GM15510 (cell line): ENCODE results near the gene LRP1B.

Source experiments
- POLR2A ChIP-seq: IDR thresholded peaks from 3 replicates; pipeline ENCODE4 v1.6.1; 2011; ENCODE audit warnings: borderline replicate concordance; ENCODE audit not compliant: insufficient read length; ENCODE audit errors: extremely low read depth

LRP1B gene

DNA sequence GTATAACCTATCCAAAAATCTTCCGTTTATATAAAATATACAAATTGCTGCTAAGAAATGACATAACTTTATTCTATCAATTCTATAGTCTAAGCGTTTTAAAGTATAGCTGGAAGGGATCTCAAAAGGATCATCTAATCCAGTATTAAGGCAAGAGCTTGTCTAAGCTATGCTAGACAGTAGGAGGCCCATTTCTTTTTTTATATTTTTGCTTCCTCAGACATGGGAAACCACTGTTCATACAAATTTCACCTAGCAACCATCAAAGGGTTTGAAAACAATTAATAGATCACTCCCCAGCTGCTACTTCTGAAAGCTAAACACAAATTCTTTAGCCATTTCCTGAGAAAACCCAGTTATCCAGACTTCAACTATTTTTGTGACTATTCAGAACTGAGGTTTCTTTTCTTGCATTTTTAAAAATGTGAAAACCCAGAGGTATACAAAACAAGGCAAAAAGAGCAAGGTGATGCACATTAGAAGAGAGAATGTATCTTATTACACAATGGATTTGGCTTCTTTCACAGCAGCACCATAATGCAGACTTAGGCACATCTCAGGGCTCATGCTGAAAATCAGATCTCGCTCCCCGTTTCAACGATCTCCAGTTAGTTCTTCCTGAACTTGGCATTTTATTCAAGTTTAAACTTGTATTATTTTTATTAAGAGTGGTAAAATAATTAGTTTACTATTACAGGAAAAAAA lies 274.4 kb downstream of the LRP1B start:
- TF ChIP-seq POLR2A = no peak

DNA sequence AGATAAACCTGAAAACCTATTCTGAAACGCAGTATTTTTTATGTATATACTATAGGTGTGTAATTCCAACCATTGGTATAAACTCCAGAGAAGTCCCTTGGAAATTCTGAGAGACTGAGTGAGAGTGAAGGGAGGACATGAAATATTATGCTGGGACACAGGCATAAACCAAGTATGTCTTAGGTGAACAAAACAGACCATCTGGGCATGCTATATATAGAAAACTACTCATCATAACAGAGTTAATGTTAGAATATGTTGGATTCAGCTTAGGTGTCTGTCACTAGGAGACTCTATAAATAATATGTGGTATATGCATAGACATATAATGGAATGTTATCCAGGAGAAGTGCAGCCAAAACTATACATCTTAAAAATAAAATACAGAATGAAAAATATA lies 282.6 kb downstream of the LRP1B start:
- TF ChIP-seq POLR2A = no peak

DNA sequence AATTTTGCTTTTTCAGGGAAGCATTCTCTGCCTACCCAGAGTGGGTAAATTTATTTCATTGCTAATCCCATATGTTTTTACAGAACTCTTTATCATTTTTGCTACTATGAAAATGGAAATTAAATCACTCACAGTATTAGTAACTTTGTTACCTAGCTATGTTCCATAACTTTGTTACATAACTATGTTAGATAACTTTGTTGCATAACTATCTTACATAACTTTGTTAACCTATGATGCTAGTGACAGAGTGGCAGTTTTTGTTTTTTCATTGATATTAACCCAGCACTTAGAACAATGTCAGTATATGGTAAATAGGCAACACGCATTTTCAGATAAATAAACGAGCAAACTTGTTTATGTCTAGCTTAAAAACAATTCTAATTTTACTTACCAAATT lies 286.6 kb downstream of the LRP1B start:
- no peak for TF ChIP-seq POLR2A

DNA sequence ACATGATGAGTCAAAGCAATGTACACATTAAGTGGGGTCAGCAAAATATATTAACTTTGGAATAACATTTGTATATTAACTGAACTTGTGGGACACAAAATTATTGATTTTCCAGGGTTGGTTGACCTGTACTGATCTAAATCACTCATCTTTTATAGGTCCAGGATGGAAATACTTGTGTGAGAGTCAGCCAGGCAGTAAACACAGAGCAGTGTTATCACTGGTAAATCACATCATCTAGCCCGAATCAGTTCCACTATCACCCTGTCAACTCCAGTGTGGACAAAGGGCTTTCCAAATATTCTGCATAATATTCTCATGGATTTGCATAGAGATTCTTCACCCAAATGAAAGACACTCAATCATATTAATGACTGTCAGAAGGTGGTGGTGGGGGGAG lies 295.7 kb downstream of the LRP1B start:
- no peak for TF ChIP-seq POLR2A

DNA sequence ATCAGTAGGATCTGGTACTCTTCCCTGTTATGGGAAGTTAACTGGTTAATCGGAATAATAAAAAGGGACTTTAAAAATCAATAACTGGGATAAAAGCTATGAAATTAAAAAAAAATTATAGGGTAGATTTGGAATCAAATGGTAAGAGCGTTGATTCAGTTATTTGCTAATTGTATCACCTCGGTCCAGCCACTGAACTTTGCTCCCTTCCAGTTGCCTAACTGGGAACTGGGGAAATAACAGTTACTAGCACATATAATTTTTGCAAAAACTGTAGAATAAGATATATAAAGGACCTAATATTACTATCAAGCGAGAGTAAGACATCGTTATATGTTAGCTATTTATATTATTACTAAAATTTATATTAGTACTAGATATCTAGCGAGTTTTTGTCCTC lies 302.1 kb downstream of the LRP1B start:
- TF ChIP-seq POLR2A = no peak

DNA sequence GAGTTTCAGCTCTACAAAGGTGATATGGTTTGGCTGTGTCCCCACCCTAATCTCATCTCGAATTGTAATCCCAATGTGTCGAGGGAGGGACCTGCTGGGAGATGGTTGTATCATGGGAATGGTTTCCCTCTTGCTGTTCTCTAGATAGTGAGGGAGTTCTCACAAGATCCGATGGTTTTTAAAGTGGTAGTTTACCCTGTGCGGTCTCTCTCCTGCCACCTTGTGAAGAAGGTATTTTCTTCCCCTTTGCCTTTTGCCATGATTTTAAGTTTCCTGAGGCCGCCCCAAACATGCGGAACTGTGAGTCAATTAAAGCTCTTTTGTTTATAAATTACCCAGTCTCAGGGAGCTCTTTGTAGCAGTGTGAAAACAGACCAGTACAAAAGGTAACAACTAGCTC lies 306.0 kb downstream of the LRP1B start:
- TF ChIP-seq POLR2A = no peak

DNA sequence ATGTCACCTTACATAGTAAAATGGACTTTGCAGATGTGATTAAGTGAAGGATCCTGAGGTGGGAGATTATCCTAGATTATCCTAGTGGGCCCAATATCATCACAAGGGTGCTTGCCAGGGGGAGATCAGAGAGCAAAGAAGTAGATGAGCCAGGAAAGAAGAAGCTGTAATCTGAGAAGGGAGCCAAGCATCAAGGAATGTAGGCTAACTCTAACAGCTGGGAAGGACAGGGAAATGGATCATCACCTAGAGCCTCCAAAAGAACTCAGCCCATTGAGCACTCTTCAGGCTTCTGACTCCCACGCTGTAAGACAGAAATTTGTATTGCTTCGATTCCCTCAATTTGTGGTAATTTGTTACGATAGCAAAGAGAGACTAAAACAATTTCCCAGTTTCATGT lies 309.9 kb downstream of the LRP1B start:
- no peak for TF ChIP-seq POLR2A

DNA sequence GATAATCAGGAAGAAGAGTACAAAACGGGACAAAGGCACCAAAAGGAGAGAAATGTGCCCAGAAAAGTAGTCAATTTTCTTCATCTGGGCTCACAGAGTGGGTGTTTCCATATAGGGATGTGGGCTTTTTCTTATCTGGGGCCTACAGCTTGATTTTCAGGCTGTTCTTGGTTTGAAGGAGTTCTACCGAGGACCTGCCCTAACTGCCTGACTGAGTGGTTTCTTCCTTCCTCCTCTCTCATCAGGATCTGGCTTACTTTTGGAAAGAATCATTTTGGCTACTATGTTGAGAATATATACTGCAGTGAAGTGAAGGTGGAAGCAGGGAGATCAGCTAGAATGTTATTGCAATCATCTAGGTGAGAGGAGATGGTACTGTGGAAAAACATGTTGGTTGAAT lies 316.7 kb downstream of the LRP1B start:
- TF ChIP-seq POLR2A = no peak

DNA sequence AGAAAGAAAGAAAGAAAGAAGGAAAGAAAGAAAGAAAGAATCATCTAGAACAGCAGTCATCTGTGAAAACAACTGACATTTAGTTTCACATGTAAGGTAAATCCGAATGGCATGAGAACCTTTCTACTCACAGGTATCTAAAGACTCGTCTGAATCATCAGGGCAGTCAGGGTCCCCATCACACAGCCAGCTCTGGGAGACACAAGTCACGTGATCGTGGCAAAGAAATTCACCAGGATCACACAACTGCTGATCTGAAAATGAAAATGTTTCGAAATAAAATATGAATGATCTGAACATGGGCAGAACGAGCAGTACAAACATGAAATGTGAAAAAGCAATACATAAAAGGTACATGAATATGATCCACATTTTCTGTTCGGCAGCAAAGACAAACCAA lies 320.7 kb downstream of the LRP1B start:
- no peak for TF ChIP-seq POLR2A

DNA sequence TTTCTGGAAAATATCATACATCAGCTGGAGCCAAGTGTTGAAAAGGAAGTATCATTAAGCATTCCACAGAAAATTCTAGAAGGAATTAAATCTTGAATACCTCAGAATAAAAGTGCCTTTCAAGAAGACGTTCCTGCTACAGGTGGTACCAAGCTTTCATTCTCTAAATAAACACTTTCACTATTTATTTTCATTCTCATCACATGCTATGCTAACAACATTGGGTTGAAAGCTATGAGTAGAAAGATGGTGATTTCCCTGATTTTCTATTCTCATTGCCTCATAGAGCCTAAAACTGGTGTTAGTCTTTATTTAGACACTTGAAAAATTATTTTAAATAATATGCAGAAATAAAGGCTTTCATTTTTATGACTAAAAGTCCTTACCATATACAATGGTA lies 324.7 kb downstream of the LRP1B start:
- no peak for TF ChIP-seq POLR2A

DNA sequence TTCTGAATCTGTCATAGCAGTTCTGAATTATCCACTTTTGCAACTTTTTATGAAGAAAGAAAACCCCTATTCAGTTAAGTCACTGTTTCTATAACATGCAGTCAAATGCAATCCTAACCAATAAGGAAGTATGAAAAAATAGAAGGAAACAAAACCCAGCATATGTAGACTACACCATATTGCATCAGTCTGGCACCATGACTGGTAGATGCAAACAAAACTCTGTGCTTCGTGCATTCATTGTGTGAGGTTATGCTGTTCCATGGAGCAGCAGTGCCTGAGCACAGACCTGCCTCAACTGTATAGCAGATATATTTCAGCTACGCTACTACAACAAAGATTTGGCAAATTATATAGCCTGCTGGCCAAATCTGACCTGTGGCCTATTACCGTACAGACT lies 325.5 kb downstream of the LRP1B start:
- no peak for TF ChIP-seq POLR2A

DNA sequence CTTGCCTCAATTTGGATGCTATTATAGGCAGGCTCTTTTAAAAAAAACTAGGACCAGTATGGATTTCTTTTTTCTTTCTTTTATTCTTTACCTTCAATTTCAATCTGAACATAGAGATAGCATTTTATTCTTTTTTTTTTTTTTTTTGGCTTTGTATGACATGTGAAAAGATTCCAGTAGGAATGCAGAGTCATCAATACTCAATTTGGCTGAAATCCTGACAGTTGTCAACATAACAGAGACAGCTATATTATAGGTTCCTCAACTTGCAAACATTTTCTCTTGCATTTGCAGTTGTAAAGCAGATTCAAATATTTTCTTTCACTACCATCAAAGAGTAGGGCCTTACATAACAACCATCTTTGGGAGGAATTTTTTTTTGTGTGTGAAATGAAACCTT lies 334.4 kb downstream of the LRP1B start:
- TF ChIP-seq POLR2A = no peak

DNA sequence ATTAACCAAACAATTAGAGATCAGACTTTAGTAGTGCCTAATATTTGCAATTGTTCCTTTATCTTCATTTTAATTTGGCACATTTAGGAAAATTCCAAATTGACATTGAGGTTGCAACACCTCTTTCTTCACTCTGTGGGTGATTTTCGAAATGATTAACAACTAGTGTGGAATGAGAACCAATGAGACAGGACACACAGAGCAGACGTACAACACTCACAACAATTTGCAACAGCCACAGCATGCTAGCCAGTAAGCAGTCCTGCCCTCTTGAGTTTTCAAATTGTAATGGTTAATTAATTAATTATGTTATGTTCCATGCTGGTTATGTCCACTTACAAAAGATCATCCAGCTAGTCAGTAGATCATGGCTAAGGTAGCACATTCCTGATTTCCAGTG lies 339.3 kb downstream of the LRP1B start:
- TF ChIP-seq POLR2A = no peak

DNA sequence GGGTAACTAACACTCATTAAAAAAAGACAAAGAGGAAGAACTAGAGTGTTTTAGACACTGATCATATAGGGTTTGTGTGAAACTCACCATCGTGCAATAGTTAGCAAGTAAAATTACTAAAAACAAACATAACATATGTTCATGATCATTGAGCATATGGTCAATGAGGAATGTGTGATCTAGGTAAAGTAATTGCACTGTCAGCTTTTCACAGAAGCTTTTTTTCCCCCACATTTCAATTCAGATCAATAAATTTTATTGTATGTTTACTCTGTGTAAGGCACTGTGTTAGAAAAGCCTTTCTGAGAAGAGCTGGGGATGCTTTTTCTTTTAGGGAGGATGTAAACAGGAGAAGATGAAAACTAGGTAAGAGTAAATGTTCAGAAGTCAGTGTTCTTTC lies 348.2 kb downstream of the LRP1B start:
- no peak for TF ChIP-seq POLR2A

DNA sequence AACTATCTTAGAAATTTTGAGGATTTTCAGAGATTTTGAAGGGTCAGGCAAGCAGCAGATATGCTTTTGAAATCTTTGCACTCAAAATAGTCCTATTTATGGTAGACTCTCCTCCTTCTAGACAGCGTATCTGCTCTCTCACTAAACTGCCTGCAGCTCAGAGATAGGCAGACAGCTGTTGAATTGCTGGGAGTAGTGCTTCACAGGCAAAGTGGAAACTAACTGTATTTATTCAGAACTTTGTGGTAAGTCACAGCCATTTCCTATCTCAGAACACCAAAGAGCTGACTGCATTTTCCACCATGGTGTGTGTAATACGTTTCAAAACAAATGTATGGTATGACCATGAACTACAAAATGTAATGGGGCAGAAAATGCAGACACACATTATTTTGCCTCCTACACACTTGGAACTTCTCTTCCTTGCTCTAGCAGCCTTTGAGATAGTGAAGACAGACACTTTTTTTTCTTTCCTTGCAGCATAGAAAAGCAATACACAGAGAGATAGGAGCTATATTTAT lies 352.4 kb downstream of the LRP1B start:
- no peak for TF ChIP-seq POLR2A

DNA sequence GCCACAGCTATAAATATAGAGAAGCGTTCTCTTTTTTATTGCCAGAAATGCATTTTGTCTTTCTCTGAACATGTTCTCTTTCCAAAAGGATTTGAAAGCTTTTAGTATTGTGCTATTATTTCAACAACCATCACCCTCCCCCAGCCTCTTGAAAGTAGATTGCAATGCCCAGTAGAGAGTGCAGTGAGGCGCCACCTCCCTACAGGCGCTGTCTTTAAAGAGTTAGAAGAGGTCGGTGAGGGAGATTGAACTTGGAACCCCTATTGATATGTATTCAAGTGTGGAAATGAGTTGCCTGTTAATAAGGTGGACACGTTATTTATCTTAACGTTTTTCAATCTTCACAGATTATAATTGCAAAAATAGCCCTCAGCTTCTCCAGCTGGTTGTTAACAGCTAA lies 360.3 kb downstream of the LRP1B start:
- TF ChIP-seq POLR2A = no peak

DNA sequence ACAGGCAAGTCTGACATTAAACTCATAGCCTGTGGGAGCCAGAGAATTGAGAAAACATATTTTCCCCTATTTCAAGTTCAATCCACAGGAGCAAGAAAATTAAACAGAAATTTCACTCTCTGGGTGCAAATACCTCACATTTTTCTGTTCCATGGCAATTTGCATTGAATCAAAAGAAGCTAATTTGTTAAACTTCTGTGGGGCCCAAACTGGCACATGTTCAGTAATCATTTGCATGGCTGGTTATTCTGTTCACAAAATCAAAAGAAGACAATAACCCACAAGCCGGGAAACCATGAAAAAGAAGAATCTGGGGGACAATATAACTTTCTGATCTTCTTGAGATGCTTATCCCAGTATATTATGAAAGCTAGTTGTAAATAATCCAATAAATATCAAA lies 363.1 kb downstream of the LRP1B start:
- TF ChIP-seq POLR2A = no peak
